Endothelial cell of umbilical vein (primary cell): ENCODE measurements around the gene BBS2. TPM values are rescaled to one million over a fixed set of nuclear protein-coding genes. Genes with fewer than 3 reads are reported as not detected.

Source experiments
- BruUV-seq: library from RNA; stranded (reverse); fragments of 400-500 nt; replicated peaks from 2 replicates; lab custom pipeline; 2021; lab: Mats Ljungman, UMichigan
- CTCF ChIA-PET: fragments of 300-600, 350-600 bp; sonication (Branson Sonifier 250); formaldehyde crosslinking; loops from one replicate; lab custom pipeline; 2021; ENCODE audit warnings: antibody characterized with exemption, inconsistent platforms; lab: Charles Lee
- POLR2A ChIA-PET: fragments of 300-600, 350-600 bp; sonication (Branson Sonifier 250); formaldehyde crosslinking; loops from one replicate; lab custom pipeline; 2021; ENCODE audit warnings: antibody characterized with exemption, inconsistent platforms; lab: Charles Lee
- DNase-seq: peaks from one replicate; pipeline ENCODE4 v3.0.0-alpha.2; 2011; ENCODE audit warnings: low read depth, low spot score
- FAIRE-seq: peaks from 2 replicates; lab custom pipeline; 2011; peaks lifted over from hg19 to GRCh38; lab: Jason Lieb, UNC
- H2AFZ ChIP-seq: 2 replicates; pipeline ENCODE4 v1.6.0; 2012; ENCODE audit warnings: low read depth, low read length, control low read depth, inconsistent platforms
- H3K27ac ChIP-seq: 2 replicates; pipeline ENCODE4 v1.5.1; 2011; ENCODE audit warnings: low read depth, mild to moderate bottlenecking, control low read depth, low read length, moderate library complexity; ENCODE audit not compliant: insufficient read depth
- H3K27me3 ChIP-seq, 2 experiments: 2 replicates each; pipeline versions ENCODE4 v1.6.0 to v1.6.1; 2011; ENCODE audit warnings: low read length in 2 of 2, mixed read lengths in 1 of 2; ENCODE audit not compliant: control insufficient read depth in 2 of 2, insufficient read depth in 2 of 2
- H3K36me3 ChIP-seq, 2 experiments: 2 replicates in 1 of 2; 3 replicates in 1 of 2; pipeline ENCODE4 v1.5.1; 2011; ENCODE audit warnings: low read length in 2 of 2, mild to moderate bottlenecking in 1 of 2, moderate library complexity in 1 of 2; ENCODE audit not compliant: control insufficient read depth in 2 of 2, insufficient read depth in 2 of 2; ENCODE audit errors: extremely low read depth in 1 of 2
- H3K4me1 ChIP-seq: 3 replicates; pipeline ENCODE4 v1.5.1; 2011; ENCODE audit warnings: mild to moderate bottlenecking, low read length; ENCODE audit not compliant: control insufficient read depth, insufficient read depth; ENCODE audit errors: extremely low read depth
- H3K4me2 ChIP-seq: 2 replicates; pipeline ENCODE4 v1.6.1; 2011; ENCODE audit warnings: low read length, control low read depth, mixed read lengths; ENCODE audit not compliant: insufficient read depth
- H3K4me3 ChIP-seq, 3 experiments: fragments of 200-600 bp in 1 of 3; sonication (generic), shearing (Covaris generic) in 1 of 3; replicated peaks in 1 of 3; 2 replicates each; pipeline ENCODE4 v1.5.1; 2011 to 2016; ENCODE audit warnings: control low read depth in 3 of 3, low read length in 3 of 3, mild to moderate bottlenecking in 2 of 3, inconsistent platforms in 1 of 3, low read depth in 1 of 3, moderate library complexity in 1 of 3; ENCODE audit not compliant: insufficient read depth in 1 of 3
- H3K79me2 ChIP-seq: 2 replicates; pipeline ENCODE4 v1.6.0; 2012; ENCODE audit warnings: low read length, inconsistent platforms; ENCODE audit not compliant: control insufficient read depth, insufficient read depth
- H3K9ac ChIP-seq: replicated peaks from 2 replicates; pipeline ENCODE3; 2011; ENCODE audit warnings: low read length, control low read depth; ENCODE audit not compliant: insufficient read depth; ENCODE audit errors: extremely low read depth
- H3K9me1 ChIP-seq: replicated peaks from 3 replicates; pipeline ENCODE4 v1.6.0; 2011; ENCODE audit warnings: mild to moderate bottlenecking, low read length; ENCODE audit not compliant: control insufficient read depth, insufficient read depth; ENCODE audit errors: extremely low read depth
- H3K9me3 ChIP-seq: replicated peaks from 2 replicates; pipeline ENCODE4 v1.5.1; 2012; ENCODE audit warnings: low read length, inconsistent platforms; ENCODE audit not compliant: control insufficient read depth, insufficient read depth
- H4K20me1 ChIP-seq: replicated peaks from 2 replicates; pipeline ENCODE3; 2011; ENCODE audit warnings: mild to moderate bottlenecking, low read length; ENCODE audit not compliant: control insufficient read depth, insufficient read depth; ENCODE audit errors: extremely low read depth
- EZH2 ChIP-seq: IDR thresholded peaks from 2 replicates; pipeline ENCODE4 v1.6.1; 2012; ENCODE audit warnings: borderline replicate concordance, low read depth, mild to moderate bottlenecking, moderate library complexity, low read length, inconsistent platforms; ENCODE audit not compliant: severe bottlenecking
- FOS ChIP-seq: IDR thresholded peaks from 2 replicates; pipeline ENCODE4 v1.6.1; 2011; ENCODE audit warnings: mild to moderate bottlenecking, low read length, moderate library complexity, borderline replicate concordance; ENCODE audit not compliant: insufficient read depth
- GATA2 ChIP-seq: IDR thresholded peaks from 2 replicates; pipeline ENCODE4 v1.7.0; 2011; ENCODE audit warnings: low read depth, mild to moderate bottlenecking, moderate library complexity, mixed read lengths, low read length; ENCODE audit not compliant: insufficient read length, insufficient read depth
- JUN ChIP-seq: IDR thresholded peaks from 2 replicates; pipeline ENCODE4 v1.6.1; 2011; ENCODE audit warnings: borderline replicate concordance, low read depth; ENCODE audit not compliant: insufficient read length, insufficient read depth
- MAX ChIP-seq: IDR thresholded peaks from 2 replicates; pipeline ENCODE4 v1.6.1; 2011; ENCODE audit not compliant: insufficient read depth, insufficient read length
- MYC ChIP-seq: IDR thresholded peaks from one replicate; pipeline ENCODE4 v1.6.1; 2011; ENCODE audit warnings: mild to moderate bottlenecking, low read depth, low read length
- POLR2A ChIP-seq: IDR thresholded peaks from 2 replicates; pipeline ENCODE4 v1.6.1; 2012; ENCODE audit warnings: low read depth, mild to moderate bottlenecking, control low read depth, low read length
- POLR2AphosphoS5 ChIP-seq: IDR thresholded peaks from 2 replicates; pipeline ENCODE4 v1.6.1; 2012; ENCODE audit warnings: low read depth, mild to moderate bottlenecking, control low read depth, low read length, moderate library complexity; ENCODE audit not compliant: insufficient read depth
- dilution Hi-C: fragments of 300-500 bp; cut with MboI; formaldehyde crosslinking; loops from one replicate; pipeline ENCODE4 v1.15.0; 2019; ENCODE audit warnings: low sequenced_read_pairs; ENCODE audit not compliant: extremely low pct_ligation_motif_present
- intact Hi-C: fragments of 100-400 bp; cut with micrococcal nuclease; formaldehyde crosslinking; loops from one replicate; pipeline ENCODE4 v1.10.0; 2022
- polyA plus RNA-seq, 4 experiments: library from polyadenylated mRNA; depleted of rRNA in 3 of 4; stranded (reverse) in 3 of 4; unstranded in 1 of 4; fragments of >200 nt; gene quantifications; 2 replicates each; pipeline versions ENCODE4 v1.2.1 to v1.2.3, GENCODE V29; 2011 to 2012; ENCODE audit warnings: missing spikeins in 1 of 4
- total RNA-seq: library from RNA; stranded (reverse); gene quantifications from 2 replicates; pipeline ENCODE4 v1.2.3, GENCODE V29; 2021
- TF ChIP-seq, protein P1 (sequence below), 2 donors: IDR thresholded peaks; 1 replicate in 1 of 2; 2 replicates in 1 of 2; pipeline ENCODE4 v1.5.1; 2011; ENCODE audit warnings: low read length in 2 of 2, mild to moderate bottlenecking in 2 of 2, moderate library complexity in 2 of 2, control low read depth in 1 of 2, inconsistent platforms in 1 of 2, low read depth in 1 of 2; ENCODE audit not compliant: insufficient read depth in 1 of 2; ENCODE audit errors: extremely low read depth in 1 of 2

The BBS2 gene
- total and polyA plus RNA-seq, 2 donors (not counting 3 experiments of a cell fraction or from before 2014, with no cell fraction given) = 37.6 to 44.8 TPM

DNA sequence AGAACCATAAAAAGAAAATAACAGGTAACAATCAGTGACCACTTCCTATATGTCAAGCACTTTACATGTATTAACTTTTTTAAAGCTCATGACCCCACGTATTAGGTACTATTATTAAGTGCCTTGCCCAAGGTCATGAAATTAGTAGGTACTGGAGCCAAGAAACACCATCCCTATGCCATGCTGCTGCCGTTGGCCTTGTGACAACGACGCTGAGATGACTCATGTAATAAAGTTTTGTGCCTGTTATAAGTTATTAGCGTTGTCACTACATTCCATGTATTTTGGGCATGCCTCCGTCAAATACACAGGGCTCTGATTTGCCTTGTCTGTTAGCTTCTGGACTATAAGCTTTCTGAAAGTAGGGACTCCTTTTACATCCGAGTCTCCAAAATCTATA lies 1.4 kb downstream of the BBS2 start:
- Histone ChIP-seq H3K79me2 (peaks cover 3% of the 10 kb centered on the region), H3K9me1 (no peaks in the 10 kb centered on the region), H3K36me3 (no peaks in the 10 kb centered on the region), H4K20me1 (no peaks in the 10 kb centered on the region), H3K27ac (no peak overlapping the region), H3K4me1 (peaks cover 14% of the 10 kb centered on the region), H3K4me3 (no peak overlapping the region), H3K9me3 (no peaks in the 10 kb centered on the region), H3K27me3 (no peaks in the 10 kb centered on the region), H3K9ac (no peak overlapping the region), H2AFZ (no peak overlapping the region), H3K4me2 (no peak overlapping the region)
- POLR2A ChIA-PET = no interaction called here
- dilution Hi-C loops = no loop called here
- no TSS peak for BruUV-seq
- CTCF ChIA-PET = interaction anchor here (1.2 to 4.1 kb wide), 3 partner anchors 67 to 184 kb away, joined by 3 to 35 read pairs (median 12); no protein-coding TSS in a partner anchor
- DNase-seq = no peak
- intact Hi-C loops = no loop called here
- TF ChIP-seq, protein P1, sequence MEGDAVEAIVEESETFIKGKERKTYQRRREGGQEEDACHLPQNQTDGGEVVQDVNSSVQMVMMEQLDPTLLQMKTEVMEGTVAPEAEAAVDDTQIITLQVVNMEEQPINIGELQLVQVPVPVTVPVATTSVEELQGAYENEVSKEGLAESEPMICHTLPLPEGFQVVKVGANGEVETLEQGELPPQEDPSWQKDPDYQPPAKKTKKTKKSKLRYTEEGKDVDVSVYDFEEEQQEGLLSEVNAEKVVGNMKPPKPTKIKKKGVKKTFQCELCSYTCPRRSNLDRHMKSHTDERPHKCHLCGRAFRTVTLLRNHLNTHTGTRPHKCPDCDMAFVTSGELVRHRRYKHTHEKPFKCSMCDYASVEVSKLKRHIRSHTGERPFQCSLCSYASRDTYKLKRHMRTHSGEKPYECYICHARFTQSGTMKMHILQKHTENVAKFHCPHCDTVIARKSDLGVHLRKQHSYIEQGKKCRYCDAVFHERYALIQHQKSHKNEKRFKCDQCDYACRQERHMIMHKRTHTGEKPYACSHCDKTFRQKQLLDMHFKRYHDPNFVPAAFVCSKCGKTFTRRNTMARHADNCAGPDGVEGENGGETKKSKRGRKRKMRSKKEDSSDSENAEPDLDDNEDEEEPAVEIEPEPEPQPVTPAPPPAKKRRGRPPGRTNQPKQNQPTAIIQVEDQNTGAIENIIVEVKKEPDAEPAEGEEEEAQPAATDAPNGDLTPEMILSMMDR (IDR thresholded peaks at IDR 0.05; ENCODE audit: extremely low read depth in 1 of 2, insufficient read depth in 1 of 2, low read depth in 1 of 2, low read length in 2 of 2) = no peak
- TF ChIP-seq MAX (no peak), POLR2AphosphoS5 (no peak), MYC (no peak), FOS (no peak), JUN (no peak), POLR2A (no peak), EZH2 (no peak), GATA2 (no peak)
- FAIRE-seq = peak; percentile 26
